ENCODE results near the gene PLA1A.

DNA sequence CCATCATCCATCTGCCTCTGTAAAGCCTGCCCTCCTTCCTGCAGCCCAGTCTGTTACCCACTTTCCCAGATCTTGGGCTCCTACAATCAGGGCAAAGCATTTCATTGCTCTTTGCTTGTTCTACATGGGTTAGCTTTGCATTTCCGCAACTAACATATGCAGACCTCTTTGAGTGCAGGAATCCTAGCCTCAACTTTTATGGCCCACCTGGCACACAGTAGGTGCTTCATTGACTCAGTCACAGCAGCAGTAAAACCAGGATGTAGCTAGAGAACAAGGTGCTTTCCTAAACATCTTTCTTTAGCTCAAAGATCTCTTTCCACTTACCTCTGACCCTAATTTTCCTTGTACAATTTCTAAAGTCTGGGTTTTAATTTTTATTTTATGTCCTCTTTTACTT is 41.8 kb upstream of the PLA1A start:
- TF ChIP-seq, protein P1, sequence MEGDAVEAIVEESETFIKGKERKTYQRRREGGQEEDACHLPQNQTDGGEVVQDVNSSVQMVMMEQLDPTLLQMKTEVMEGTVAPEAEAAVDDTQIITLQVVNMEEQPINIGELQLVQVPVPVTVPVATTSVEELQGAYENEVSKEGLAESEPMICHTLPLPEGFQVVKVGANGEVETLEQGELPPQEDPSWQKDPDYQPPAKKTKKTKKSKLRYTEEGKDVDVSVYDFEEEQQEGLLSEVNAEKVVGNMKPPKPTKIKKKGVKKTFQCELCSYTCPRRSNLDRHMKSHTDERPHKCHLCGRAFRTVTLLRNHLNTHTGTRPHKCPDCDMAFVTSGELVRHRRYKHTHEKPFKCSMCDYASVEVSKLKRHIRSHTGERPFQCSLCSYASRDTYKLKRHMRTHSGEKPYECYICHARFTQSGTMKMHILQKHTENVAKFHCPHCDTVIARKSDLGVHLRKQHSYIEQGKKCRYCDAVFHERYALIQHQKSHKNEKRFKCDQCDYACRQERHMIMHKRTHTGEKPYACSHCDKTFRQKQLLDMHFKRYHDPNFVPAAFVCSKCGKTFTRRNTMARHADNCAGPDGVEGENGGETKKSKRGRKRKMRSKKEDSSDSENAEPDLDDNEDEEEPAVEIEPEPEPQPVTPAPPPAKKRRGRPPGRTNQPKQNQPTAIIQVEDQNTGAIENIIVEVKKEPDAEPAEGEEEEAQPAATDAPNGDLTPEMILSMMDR (IDR thresholded peaks at IDR 0.05): no peak
- TF ChIP-seq POLR2AphosphoS5 (IDR thresholded peaks at IDR 0.05; ENCODE audit: insufficient read depth in 1 of 2, low read depth in 1 of 2): no peak
